Natural killer cell (primary cell): ENCODE data around the gene YARS1. TPM values are rescaled to one million over a fixed set of nuclear protein-coding genes. Genes with fewer than 3 reads are reported as not detected.

Experiments
- ATAC-seq, 3 donors: fragments of 150-1000 bp in 2 of 3; fragments of 200-7000 bp in 1 of 3; cut with Tn5 transposase; 1 replicate in 1 of 3; 2 replicates in 2 of 3; pipeline ENCODE4 v1.10.0; 2021; ENCODE audit warnings: mild to moderate bottlenecking in 2 of 3, moderate library complexity in 2 of 3
- DNase-seq, 2 donors: peaks; one replicate each; pipeline versions ENCODE4 v3.0.0 to v3.0.0-alpha.2; 2013 to 2021; ENCODE audit warnings: mixed read lengths in 1 of 2
- H3K27ac ChIP-seq: one replicate; pipeline ENCODE4 v1.5.1; 2013; ENCODE audit warnings: mild to moderate bottlenecking, low read length
- H3K27me3 ChIP-seq: one replicate; pipeline ENCODE4 v1.6.1; 2013; ENCODE audit warnings: low read length; ENCODE audit not compliant: control insufficient read depth, insufficient read depth
- H3K36me3 ChIP-seq: one replicate; pipeline ENCODE4 v1.6.1; 2013; ENCODE audit warnings: low read length; ENCODE audit not compliant: control insufficient read depth, insufficient read depth
- H3K4me1 ChIP-seq: one replicate; pipeline ENCODE4 v1.6.1; 2013; ENCODE audit warnings: low read length; ENCODE audit not compliant: control insufficient read depth, insufficient read depth
- H3K4me3 ChIP-seq: one replicate; pipeline ENCODE4 v1.5.1; 2013; ENCODE audit warnings: low read length
- H3K9me3 ChIP-seq: one replicate; pipeline ENCODE4 v1.6.1; 2013; ENCODE audit warnings: low read length; ENCODE audit not compliant: control insufficient read depth, insufficient read depth
- H3K27ac Mint-ChIP-seq, 2 donors: one replicate each; pipeline ENCODE4 v1.8.0; 2022; ENCODE audit warnings: mild to moderate bottlenecking in 2 of 2, mixed read lengths in 2 of 2, moderate library complexity in 1 of 2
- H3K27me3 Mint-ChIP-seq, 2 donors: one replicate each; pipeline ENCODE4 v1.8.0; 2022; ENCODE audit warnings: low read depth in 2 of 2, mixed read lengths in 2 of 2
- H3K36me3 Mint-ChIP-seq: one replicate; pipeline ENCODE4 v1.8.0; 2022; ENCODE audit warnings: mixed read lengths
- H3K4me1 Mint-ChIP-seq, 2 donors: one replicate each; pipeline ENCODE4 v1.8.0; 2022; ENCODE audit warnings: mixed read lengths in 2 of 2
- H3K4me3 Mint-ChIP-seq: one replicate; pipeline ENCODE4 v1.8.0; 2022; ENCODE audit warnings: mild to moderate bottlenecking, moderate library complexity, mixed read lengths
- H3K9me3 Mint-ChIP-seq, 2 donors: one replicate each; pipeline ENCODE4 v1.8.0; 2022; ENCODE audit warnings: mixed read lengths in 2 of 2
- CTCF ChIP-seq: fragments of 200-600 bp; IDR thresholded peaks from one replicate; pipeline ENCODE4 v1.8.0; 2022; ENCODE audit warnings: antibody characterized with exemption
- WGBS: methylation state at CpG from one replicate; pipeline ENCODE4 v1.1.7; 2013; ENCODE audit warnings: missing lambda C conversion rate; ENCODE audit not compliant: insufficient coverage; 5-methylcytosine and 5-hydroxymethylcytosine counted together
- intact Hi-C: fragments of 100-400 bp; cut with micrococcal nuclease; formaldehyde crosslinking; loops from one replicate; pipeline ENCODE4 v1.14.2; 2022
- total RNA-seq, 4 donors: library from RNA; stranded (reverse); fragments of 120-200 nt in 1 of 4; gene quantifications; one replicate each; pipeline versions ENCODE4 v1.2.3 to v1.2.4, GENCODE V29; 2013 to 2022

YARS1 gene
- total RNA-seq, 3 donors from 2014 or later (not counting 1 experiment from before 2014, with no cell fraction given): 163 to 223 (median 197) TPM

- ATAC-seq: peak in 1 of 3 donors; percentile 69
- peak overlapping the region in 1 of 2 donors; percentile 16 for H3K27ac Mint-ChIP-seq
- no peak overlapping the region for H3K4me3 ChIP-seq
- H3K4me1 ChIP-seq: no peaks in the 10 kb centered on the region
- H3K27ac ChIP-seq: no peak overlapping the region
- WGBS: over 99% methylated on average over 8 of the region's 8 CpGs
- peaks cover 15% of the 10 kb centered on the region for H3K36me3 Mint-ChIP-seq
- H3K36me3 ChIP-seq: peaks cover 76% of the 10 kb centered on the region
- no peaks in the 10 kb centered on the region for H3K9me3 ChIP-seq
- peaks cover 0 to 3% of the 10 kb centered on the region in 2 donors for H3K4me1 Mint-ChIP-seq
- H3K4me3 Mint-ChIP-seq: no peak overlapping the region
- no peaks in the 10 kb centered on the region for H3K9me3 Mint-ChIP-seq
- H3K27me3 ChIP-seq: no peaks in the 10 kb centered on the region
- intact Hi-C loops: no loop called here
- H3K27me3 Mint-ChIP-seq: no peaks in the 10 kb centered on the region
- no peak for DNase-seq
- no peak for TF ChIP-seq CTCF
These were observed 36.4 kb downstream of the YARS1 start for GRCh38 chr1:32780628-32781234.

- peak overlapping the region in 1 of 2 donors; percentile 16 for H3K27ac Mint-ChIP-seq
- H3K4me3 Mint-ChIP-seq: no peak overlapping the region
- Histone ChIP-seq H3K36me3 (peaks cover 82% of the 10 kb centered on the region), H3K4me1 (peaks cover 4% of the 10 kb centered on the region), H3K9me3 (no peaks in the 10 kb centered on the region), H3K27me3 (no peaks in the 10 kb centered on the region), H3K27ac (no peak overlapping the region), H3K4me3 (no peak overlapping the region)
- 80% methylated on average over 8 of the region's 8 CpGs for WGBS
- intact Hi-C loops: no loop called here
- TF ChIP-seq CTCF: no peak
- H3K4me1 Mint-ChIP-seq: peaks cover 0 to 3% of the 10 kb centered on the region in 2 donors
- H3K9me3 Mint-ChIP-seq: no peaks in the 10 kb centered on the region
- H3K36me3 Mint-ChIP-seq: peaks cover 15% of the 10 kb centered on the region
- ATAC-seq (peak in 1 of 3 donors; percentile 68), DNase-seq (no peak)
- no peaks in the 10 kb centered on the region for H3K27me3 Mint-ChIP-seq
These were observed 37.2 kb downstream of the YARS1 start for GRCh38 chr1:32780005-32780404.

GRCh38 chr1:32779242-32779641, 37.9 kb downstream of the YARS1 start:
- H3K27me3 Mint-ChIP-seq: no peaks in the 10 kb centered on the region
- Histone ChIP-seq H3K27ac (no peak overlapping the region), H3K36me3 (peaks cover 82% of the 10 kb centered on the region), H3K27me3 (no peaks in the 10 kb centered on the region), H3K4me3 (no peak overlapping the region), H3K9me3 (no peaks in the 10 kb centered on the region), H3K4me1 (peaks cover 4% of the 10 kb centered on the region)
- H3K36me3 Mint-ChIP-seq: peaks cover 15% of the 10 kb centered on the region
- no peak for TF ChIP-seq CTCF
- ATAC-seq: no peak
- DNase-seq: no peak
- H3K4me3 Mint-ChIP-seq: no peak overlapping the region
- intact Hi-C loops: no loop called here
- no peak overlapping the region for H3K27ac Mint-ChIP-seq
- WGBS: 95% methylated on average over 5 of the region's 5 CpGs
- H3K4me1 Mint-ChIP-seq: peaks cover 3% of the 10 kb centered on the region in 2 donors
- no peaks in the 10 kb centered on the region for H3K9me3 Mint-ChIP-seq
